SK-N-SH treated with all-trans-retinoic acid at 6 μM for 48 hours (cell line): Measurements from ENCODE around the gene AADAC.

Experiments used
- ARNTL ChIP-seq: fragments of 450-650 bp; formaldehyde crosslinking; IDR thresholded peaks from 2 replicates; pipeline ENCODE4 v1.5.0; 2020; ENCODE audit warnings: low read depth, mild to moderate bottlenecking, moderate library complexity, borderline replicate concordance
- BACH2 ChIP-seq: fragments of 250-450 bp; sonication (Bioruptor Pico); IDR thresholded peaks from 2 replicates; pipeline ENCODE4 v1.9.0; 2021; ENCODE audit warnings: mild to moderate bottlenecking, borderline replicate concordance
- CSRNP3 ChIP-seq: fragments of 250-450 bp; sonication (Bioruptor Pico); IDR thresholded peaks from 2 replicates; pipeline ENCODE4 v1.5.1; 2021; ENCODE audit warnings: mild to moderate bottlenecking, moderate library complexity
- ISL1 ChIP-seq: fragments of 250-450 bp; sonication (Bioruptor Pico); IDR thresholded peaks from 2 replicates; pipeline ENCODE4 v2.1.2; 2022; ENCODE audit warnings: mild to moderate bottlenecking, moderate library complexity
- PATZ1 ChIP-seq: fragments of 250-450 bp; sonication (Bioruptor Pico); IDR thresholded peaks from 2 replicates; pipeline ENCODE4 v1.8.0; 2020; ENCODE audit warnings: mild to moderate bottlenecking, moderate library complexity, borderline replicate concordance
- PPARA ChIP-seq: fragments of 250-450 bp; sonication (Bioruptor Pico); IDR thresholded peaks from 2 replicates; pipeline ENCODE4 v1.5.0; 2020; ENCODE audit warnings: mild to moderate bottlenecking, borderline replicate concordance
- RARB ChIP-seq: fragments of 250-450 bp; sonication (Bioruptor Pico); IDR thresholded peaks from 2 replicates; pipeline ENCODE4 v1.8.0; 2021; ENCODE audit warnings: mild to moderate bottlenecking, moderate library complexity
- TCF4 ChIP-seq: fragments of 250-450 bp; sonication (Bioruptor Pico); IDR thresholded peaks from 2 replicates; pipeline ENCODE4 v1.8.0; 2021; ENCODE audit warnings: mild to moderate bottlenecking, moderate library complexity, borderline replicate concordance
- ZFP3 ChIP-seq: fragments of 250-450 bp; sonication (Bioruptor Pico); IDR thresholded peaks from 2 replicates; pipeline ENCODE4 v1.5.0; 2020; ENCODE audit warnings: mild to moderate bottlenecking, moderate library complexity
- ZNF565 ChIP-seq: fragments of 450-650 bp; formaldehyde crosslinking; conservative IDR thresholded peaks from 2 replicates; pipeline ENCODE4 v1.5.0; 2020; ENCODE audit warnings: low read depth, mild to moderate bottlenecking, moderate library complexity
- ZNF70 ChIP-seq: fragments of 450-650 bp; formaldehyde crosslinking; IDR thresholded peaks from 2 replicates; pipeline ENCODE4 v1.5.0; 2020; ENCODE audit warnings: mild to moderate bottlenecking, moderate library complexity
- ZNF8 ChIP-seq: fragments of 450-650 bp; formaldehyde crosslinking; IDR thresholded peaks from 2 replicates; pipeline ENCODE4 v1.5.0; 2020; ENCODE audit warnings: mild to moderate bottlenecking, moderate library complexity
- TF ChIP-seq, protein P1 (sequence below): fragments of 250-450 bp; sonication (Bioruptor Pico); IDR thresholded peaks from 2 replicates; pipeline ENCODE4 v1.5.1; 2020; ENCODE audit warnings: low read depth, mild to moderate bottlenecking, moderate library complexity

DNA sequence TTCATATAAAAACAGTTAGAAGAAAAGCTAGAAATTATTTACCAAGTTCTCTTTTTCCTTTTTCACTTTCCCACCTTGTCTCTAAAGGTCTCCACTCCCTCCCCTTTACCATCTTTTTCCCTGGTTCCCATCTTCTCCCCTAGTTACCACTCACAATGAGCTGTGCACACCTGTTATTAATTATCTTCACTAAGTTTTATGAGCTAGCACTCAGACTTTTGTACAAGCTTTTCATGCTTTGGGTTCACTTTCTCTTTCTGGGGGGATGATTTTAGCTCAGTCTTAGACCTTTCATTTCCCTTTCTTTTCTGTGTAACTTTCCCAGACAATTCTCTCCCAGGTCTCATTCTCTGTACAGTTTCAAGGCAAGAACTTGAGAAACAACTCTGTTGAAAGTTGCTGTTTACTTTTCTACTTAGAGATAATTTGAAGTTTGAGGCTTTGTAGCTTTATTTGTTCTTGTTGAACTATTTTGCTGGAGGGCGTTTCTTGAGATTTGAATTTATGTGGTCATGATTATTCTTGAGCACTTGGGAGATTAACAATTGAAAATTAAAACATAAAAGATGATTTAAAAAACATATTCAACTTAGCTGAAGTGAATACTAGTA lies 24.0 kb upstream of the AADAC start:
- no peak for TF ChIP-seq ISL1 (CRISPR knock-in tag)
- TF ChIP-seq ZFP3, result no peak
- no peak for TF ChIP-seq BACH2 (CRISPR knock-in tag)
- TF ChIP-seq PATZ1 (CRISPR knock-in tag), result no peak
- no peak for TF ChIP-seq PPARA (CRISPR knock-in tag)
- no peak for TF ChIP-seq ZNF70 (CRISPR knock-in tag)
- TF ChIP-seq, protein P1, sequence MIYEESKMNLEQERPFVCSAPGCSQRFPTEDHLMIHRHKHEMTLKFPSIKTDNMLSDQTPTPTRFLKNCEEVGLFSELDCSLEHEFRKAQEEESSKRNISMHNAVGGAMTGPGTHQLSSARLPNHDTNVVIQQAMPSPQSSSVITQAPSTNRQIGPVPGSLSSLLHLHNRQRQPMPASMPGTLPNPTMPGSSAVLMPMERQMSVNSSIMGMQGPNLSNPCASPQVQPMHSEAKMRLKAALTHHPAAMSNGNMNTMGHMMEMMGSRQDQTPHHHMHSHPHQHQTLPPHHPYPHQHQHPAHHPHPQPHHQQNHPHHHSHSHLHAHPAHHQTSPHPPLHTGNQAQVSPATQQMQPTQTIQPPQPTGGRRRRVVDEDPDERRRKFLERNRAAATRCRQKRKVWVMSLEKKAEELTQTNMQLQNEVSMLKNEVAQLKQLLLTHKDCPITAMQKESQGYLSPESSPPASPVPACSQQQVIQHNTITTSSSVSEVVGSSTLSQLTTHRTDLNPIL (CRISPR knock-in tag), result no peak
- no peak for TF ChIP-seq RARB (CRISPR knock-in tag)
- no peak for TF ChIP-seq ZNF8 (CRISPR knock-in tag)
- no peak for TF ChIP-seq CSRNP3
- TF ChIP-seq ZNF565 (CRISPR knock-in tag), result no peak
- no peak for TF ChIP-seq ARNTL (CRISPR knock-in tag)
- no peak for TF ChIP-seq TCF4 (CRISPR knock-in tag)
